ENCODE results near the gene ZNF316. TPM values are rescaled to one million over a fixed set of nuclear protein-coding genes. Genes with fewer than 3 reads are reported as not detected.

Gene ZNF316
- 10 to 100 TPM; 29.8 to 34.0 TPM for total RNA-seq

DNA sequence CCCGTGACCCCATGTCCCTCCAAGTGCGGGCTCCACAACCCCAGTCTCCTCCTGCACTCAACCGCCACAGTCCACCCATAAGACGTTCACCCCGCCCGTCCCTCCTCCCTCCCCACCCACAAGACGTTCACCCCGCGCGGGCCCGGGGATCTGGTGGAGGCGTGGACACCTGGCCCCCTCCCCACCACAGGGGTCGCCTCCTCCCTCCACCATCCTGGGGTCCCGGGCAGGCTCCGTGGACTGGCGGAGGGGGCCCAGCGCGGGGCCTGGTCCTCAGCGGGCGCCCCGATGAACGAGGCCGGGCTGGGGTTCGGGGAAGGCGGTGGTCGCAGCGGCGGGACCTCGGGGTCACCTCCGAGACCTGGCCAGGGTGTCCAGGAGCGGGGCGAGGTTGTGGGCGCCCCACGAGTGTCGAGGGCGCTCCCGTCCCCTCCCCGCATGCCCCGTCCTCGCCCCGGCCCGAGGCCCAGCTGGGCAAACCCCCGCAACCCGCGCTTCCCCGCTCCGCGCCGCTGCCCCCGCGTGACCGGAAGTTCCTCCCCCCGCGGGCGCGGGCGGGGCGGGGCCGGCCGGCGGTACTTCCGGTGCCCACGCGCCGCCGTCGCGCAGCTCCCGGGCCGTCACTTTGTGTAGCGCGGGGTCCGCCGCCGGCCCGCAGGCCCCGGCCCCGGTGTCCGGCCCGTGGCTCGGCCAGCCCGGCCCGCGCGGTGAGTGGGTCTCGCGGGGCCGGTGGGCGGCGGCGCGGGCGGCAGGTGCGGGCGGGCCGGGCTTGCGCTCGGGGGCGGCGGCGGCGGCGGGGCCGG lies at the start of gene ZNF316:
ZNF316 (plus strand) TSS at position 578 of the 803 bp plus-strand sequence. CDS start 5,092 bp downstream, outside the sequence.

GRCh38 chr7:6589829-6590644 lies 47.1 kb upstream of the ZNF316 start, which contains the start of gene INTS15:
TSS of gene INTS15 (plus strand) at chr7:6590021. CDS start at chr7:6590284, 263 bp downstream.

DNA sequence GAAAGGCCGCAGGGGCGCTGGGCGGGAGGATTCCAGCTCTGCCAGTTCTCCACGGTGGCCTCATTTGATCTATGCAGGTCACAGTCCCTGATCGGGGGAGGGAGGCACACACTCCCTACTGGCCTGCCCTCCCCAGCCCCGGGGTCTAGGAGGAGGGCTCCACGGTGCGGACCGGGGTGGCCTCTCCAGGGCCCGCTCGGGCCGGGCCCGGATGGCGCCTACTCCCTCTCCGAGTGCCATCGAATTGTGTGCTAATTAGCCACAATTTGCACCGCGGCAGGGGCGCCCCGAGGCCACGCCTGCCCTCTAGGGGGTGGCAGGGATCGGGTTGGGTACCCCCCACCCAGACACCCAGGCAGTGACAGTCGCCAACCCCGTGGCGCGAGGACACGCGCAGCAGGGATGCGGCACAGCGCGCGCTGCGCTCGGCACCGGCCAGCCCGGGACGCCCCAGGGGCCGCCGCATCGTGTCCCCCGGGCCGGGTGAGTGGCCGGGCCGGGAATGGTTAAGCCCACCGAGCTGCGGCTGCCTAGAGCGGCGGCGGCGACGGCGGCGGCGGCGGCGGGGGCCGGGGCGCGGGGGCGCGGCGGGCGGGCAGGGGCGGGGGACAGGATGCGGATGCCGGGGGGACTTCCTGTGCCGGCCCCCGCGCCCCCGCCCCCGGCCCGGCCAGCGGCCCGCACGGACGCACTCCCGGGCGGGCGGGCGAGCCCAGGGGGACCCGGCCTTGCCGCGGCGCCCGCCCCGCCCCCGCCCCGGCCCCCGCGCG lies 22.0 kb upstream of the ZNF316 start, which contains the start of gene ZNF853:
ZNF853 (plus strand) TSS at position 658 of the 770 bp plus-strand sequence. CDS start 565 bp downstream, outside the sequence.

Other genes starting within 250 kb of the ZNF316 start
- gene DAGLB, start 189.4 kb upstream of the ZNF316 start, total RNA-seq, result 10 to 100 TPM; 22.6 to 24.6 TPM
- gene KDELR2, start 153.2 kb upstream of the ZNF316 start, total RNA-seq, result 10 to 100 TPM; 49.3 to 52.0 TPM
- gene GRID2IP, start 85.9 kb upstream of the ZNF316 start, total RNA-seq, result under 1 TPM in 1 of 2 experiments, not detected in 1; 0.12 TPM
- gene ZDHHC4, start 59.9 kb upstream of the ZNF316 start, total RNA-seq, result 10 to 100 TPM; 33.6 to 36.8 TPM
- 10 to 100 TPM; 38.6 to 41.1 TPM for gene INTS15, start 47.3 kb upstream of the ZNF316 start, total RNA-seq
- under 1 TPM; 0.60 to 0.81 TPM for gene ZNF853, start 21.7 kb upstream of the ZNF316 start, total RNA-seq
- gene ZNF12, start 69.6 kb downstream of the ZNF316 start, total RNA-seq, result 10 to 100 TPM; 28.9 to 29.6 TPM
- not detected for gene RSPH10B2, start 116.8 kb downstream of the ZNF316 start, total RNA-seq
- gene CCZ1B, start 189.0 kb downstream of the ZNF316 start, total RNA-seq, result 10 to 100 TPM; 68.4 to 78.8 TPM